GM18861 (cell line): ENCODE data around the gene QRICH1.

Experiments used
- ATAC-seq: cut with Tn5 transposase; IDR thresholded peaks from one replicate; pipeline ENCODE4 v1.9.1; 2021; ENCODE audit not compliant: unreplicated experiment

Gene QRICH1

DNA sequence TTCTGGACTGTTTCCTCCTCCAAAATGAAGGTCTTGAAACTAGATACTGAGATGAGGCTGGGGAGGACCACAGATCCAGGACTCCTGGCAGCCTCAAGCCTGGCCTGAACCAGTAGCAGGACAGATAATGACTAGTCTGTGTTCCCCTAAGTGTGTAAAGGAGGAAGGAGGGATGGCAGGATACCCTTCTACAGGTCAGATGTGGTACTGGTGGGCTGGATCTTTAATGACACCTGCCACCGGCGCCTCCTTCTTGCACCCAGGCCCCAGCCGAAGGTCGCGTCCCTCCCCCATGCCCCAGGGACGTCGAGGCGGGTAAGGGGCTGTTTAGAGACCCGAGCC is 26.2 kb upstream of the QRICH1 start:
- no peak for ATAC-seq

DNA sequence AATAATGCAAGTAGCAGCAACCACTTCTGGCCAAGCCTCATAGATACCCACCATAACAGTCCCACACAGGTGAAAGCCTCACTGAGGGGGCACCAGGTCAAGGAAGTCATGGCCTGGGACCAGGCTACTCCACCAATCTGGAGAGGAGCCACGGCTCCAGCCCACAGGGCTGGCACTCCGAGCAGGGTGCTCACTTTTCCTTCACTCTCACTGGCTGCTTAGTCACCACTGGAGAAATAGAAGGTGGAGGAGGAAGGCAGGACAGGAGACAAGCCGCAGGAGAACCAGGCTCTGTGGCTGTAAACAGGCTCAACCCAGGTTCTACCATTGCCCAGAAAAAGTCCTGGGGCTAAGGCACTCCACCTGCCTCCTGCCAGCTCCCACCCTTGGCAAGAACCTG is 25.6 kb upstream of the QRICH1 start:
- ATAC-seq, result no peak

DNA sequence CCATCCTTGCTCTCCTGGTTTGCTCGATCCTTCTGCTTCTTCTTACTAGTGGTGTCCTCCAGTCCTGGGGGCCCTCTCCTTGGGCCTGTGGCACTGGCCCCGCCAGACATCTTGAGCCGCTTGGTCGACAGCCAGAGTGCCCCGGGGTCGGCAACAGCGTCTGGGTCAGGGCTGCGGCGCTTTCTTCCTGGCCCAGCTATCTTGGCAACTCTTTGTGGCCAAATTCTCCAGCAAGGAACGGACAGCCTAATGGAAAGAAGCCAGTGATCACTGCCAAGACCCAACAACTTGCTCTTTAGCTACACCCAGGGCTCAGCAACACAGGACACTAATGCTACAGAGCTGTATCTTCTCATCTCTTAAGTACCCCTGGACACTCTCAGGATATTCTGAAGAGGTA is 25.2 kb upstream of the QRICH1 start:
- no peak for ATAC-seq

DNA sequence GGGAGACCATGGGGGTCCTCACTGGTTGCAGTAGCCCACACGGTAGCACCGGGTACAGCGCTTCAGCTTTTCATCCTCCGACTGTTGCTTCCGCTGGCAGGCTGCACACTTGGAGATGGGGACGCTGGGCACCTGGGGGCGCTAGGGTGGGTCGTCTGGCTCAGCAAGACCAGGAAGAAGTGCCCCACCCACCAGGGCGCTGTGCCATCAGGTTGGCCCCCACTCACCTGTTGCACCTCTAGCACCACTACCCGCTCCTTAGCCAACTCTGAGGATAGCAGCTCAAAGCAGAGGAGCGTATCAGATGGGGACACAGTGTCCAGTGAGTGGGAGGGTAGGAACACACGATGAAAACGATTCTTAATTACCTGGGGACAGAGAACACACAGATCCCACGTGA is 18.4 kb upstream of the QRICH1 start:
- ATAC-seq, result no peak

DNA sequence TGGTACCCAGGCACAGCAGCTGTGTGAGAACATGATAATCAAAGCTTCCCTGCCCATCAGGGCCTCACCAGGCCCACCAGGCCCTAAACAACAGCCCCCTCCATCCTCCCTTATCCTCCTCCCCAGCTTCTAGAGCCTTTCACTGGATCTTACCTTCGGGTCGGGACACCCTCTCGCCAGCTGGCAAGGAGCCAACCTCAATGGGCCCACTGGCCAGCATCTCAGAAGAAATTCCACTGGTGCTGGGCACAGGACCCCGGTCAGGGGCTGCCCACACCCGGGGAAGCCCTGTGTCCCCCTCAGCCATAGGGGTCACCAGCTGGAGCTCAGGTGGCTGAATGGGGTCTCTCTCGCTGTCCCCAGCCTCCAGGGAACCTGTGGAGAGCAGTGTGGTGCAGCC is 17.5 kb upstream of the QRICH1 start:
- no peak for ATAC-seq

DNA sequence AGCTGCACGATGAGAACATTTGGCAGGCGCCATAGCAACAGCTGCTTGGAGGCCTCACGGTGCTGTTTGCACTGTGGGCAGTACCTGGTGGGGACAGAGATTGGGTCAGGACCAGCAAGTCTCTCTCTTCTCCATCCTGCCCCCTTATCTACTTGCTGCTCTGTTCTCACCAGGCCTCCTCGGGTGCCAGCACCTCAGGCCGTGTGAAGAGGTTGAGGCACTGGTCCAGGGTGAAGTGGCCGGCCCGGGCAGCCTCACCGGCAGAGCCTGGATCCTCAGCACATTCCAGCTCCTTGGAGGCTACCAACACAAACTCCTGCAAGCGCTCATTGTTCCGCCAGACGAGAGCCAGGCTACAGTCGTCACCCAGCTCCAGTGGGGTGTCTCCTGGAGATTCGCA is 16.9 kb upstream of the QRICH1 start:
- no peak for ATAC-seq

DNA sequence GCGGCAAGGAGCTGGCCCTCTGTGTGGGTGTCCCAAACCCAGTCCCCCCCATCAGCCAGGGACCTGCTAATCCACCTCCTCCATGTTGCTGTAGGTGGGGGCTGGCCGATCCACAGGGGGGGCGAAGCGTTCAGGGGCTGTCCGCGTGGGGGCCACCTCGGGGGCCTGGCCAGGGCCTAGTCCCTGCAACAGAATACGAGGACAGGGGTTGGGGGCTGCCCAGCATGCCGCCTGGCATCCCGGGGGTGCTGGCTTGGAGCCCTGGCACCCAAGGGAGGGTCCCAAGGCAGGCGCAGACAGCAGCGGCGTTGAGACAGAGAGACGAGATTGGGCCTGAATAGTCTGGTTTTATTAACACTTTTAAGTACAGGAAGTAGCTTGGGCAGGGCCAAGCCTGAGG is 14.5 kb upstream of the QRICH1 start:
- no peak for ATAC-seq

DNA sequence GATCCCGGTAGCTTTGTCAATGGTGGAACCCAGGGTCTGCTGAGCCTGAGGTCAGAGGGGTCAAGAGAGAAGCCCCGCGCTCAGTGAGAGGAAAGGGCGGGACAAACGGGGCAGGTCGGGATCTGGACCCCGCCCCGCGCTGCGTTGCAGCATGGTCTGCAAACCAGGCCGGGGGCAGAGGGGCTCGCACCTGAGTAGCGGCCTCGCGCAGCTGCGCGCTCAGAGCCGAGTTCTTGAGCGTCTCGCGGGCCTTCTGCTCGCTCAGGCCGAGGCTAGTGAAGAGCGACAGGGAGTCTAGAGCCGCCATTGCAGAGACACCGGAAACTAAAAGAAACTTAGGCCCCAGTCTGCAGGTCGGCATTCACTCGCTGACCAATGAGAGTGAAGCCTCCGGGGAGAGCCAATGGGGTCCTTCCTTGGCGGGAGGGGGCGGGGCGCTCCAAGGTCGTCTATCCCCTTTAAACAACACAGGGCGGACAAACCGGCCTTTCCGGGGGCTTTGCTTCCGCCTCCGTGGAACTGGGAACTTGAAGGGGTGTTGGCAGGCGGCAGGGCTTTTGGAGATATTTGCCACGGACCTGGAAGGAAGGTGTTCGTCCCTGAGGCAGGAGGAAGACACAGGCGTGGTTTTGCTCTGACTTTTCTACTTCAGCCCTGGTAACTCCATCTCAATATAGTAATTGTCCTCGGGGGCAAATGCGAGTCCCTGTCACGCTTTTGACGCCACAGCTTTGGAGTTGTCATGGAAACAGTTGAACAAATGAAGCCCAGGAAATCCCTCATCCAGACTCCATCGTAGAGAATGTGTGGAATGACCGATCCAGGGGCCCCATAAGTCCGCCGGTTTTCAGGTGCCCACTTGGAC is 10.8 kb upstream of the QRICH1 start, which contains the start of gene QARS1:
Gene QARS1 (minus strand): TSS at position 331 of the 865 bp plus-strand sequence. CDS start 24 bp downstream, at position 307.
- peak; percentile 67 for ATAC-seq

DNA sequence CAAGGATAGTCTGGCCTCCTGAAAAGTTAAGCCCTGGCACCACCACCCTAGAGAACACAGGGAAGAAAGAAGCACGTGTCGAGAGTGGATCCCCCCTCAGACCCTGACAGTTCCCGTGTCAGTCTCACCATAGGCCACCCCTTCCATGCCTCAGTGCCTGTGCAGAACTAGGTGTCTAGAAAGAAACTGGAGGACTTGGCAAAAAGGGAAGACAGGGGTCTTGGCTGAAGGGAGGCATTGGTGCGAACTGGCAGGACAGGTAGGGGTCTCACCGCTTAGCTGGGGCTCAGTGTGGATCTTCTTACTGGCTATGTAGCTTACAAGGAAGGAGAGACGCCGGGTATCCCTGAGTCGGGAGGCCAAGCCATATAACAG is 10.2 kb upstream of the QRICH1 start:
- ATAC-seq, result no peak

DNA sequence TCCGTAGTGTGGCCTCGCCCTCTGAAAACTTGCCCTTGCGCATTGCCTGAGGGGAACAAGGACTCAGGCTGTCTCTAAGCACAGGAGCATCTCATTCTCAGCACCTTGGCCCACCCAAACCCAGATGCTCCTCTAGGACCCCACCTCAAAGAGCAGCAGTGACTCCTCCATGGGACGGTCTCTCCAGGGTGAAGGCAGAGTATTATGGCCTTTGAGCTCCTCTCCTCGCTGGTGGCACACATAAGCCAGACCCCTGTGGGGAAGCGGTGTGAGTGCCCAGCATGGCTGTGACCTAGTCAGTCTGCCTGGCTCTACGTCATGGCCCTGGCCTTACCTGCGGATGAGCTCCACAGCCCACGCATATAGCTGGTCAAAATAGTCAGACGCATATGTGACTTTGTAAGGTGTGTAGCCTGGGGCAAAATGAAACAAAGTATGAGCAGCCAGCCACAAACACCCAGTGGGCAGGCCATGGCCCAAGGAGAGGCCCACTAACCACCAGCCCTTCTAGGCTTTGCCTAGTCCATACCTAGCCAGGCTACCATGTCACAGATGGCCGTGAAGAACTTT is 6.3 kb upstream of the QRICH1 start:
- ATAC-seq, result no peak

DNA sequence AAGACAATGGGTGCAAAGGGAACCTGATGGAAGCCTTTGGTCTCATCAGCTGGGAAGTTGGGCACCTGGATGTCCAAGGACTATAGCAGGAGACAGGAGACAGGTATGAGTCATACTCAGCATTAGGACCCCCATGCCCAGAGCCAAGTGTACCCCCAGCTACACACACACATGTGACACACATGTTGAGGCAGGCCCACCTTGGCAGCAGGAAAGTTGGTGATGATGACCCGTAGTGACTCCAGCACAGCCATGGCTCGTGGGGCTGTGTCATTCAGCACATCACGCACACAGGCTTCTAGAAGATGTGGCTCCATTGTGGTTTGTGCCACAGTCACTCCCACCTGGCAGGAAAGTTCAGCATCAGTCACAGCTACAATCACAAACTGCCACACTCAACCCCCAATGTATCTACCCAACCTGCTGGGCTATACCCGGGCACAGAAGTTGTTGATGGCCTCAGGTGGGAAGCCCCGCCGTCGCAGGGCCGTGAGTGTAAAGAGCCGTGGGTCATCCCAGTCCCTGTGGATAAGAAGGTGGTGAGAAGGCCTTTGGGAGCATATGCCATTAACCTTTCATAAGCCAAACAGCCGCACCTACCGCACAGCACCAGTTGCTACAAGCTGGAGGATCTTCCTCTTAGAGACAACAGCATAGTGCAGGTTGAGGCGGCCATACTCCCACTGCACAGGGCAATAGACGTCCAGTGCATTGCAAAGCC is 5.2 kb upstream of the QRICH1 start:
- ATAC-seq, result no peak

DNA sequence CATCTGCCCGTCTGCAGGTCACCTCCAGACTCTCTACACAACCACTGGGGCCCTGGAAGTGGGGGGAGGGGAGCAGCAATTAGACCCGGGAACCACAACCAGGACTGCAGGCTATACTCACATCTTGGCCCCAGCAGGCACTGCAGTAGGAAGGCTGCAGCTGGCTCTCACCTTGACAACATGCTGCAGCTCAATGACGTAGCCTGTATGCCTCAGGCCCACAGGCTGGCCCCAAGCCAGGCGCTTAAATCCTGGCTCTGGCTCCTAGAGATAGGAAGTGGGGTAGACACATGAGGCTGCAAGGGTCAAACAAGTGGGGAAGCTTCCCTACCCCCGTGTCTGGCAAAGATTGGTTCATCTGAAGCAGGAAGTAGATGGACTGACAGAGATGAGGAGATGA is 4.6 kb upstream of the QRICH1 start:
- no peak for ATAC-seq

DNA sequence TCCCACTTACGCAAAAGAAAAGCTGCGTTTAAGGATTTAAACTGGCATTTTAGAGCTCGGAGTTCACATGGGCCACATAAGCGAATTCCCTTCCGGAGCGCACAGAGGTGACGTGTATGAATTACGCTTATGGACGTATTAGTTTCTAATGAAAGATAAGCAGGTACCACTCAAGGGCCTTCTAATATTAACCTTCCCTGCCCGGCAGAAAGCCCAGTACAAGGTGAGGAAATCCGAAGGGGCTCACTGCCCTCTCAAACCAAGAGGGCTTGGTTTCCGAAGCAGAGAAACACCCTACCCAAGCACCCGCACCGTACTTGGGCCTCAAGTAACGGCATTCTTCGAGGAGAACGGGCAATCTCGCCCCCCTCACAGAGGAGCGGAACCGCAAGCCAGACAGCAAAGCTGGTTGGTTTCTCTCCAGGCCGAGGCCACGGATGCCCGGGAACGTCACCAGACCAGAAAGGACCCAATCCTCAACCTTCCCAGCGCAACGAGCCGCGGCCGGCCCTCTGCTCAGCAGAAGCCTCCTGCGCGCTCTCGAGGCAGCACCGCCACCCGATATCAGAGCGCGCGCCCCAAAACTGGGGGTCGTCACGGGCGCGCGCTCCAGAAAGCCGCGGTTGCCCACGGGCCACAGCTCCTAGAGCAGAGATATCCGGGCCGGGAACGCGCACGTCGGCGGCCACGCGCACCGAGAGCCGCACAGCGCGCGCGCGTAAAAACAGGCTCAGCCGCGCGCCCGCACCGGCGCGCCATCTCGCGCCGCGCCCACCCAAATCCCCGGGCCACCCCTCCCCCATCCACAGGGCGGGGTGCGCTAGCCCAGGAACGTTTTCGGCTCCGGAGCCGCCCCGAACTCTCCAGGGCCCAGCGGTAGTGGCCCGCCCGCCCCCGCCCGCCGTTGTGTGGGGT is 676 bp downstream of the QRICH1 start:
- peak; percentile 37 for ATAC-seq

DNA sequence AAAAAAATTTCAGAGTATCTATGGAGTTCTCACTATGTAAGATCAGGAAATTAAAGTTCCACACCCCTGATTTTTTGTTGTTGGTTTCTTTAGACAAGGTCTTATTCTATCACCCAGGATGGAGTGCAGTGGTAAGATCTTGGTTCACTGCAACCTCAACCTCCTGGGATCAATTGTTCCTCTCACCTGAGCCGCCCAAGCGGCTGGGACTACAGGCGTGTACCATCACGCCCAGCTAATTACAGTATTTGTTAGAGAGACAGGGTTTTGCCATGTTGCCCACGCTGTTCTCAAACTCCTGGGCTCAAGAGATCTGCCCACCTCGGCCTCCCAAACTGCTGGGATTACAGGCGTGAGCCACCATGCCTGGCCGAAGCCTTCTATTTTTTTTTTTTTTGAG is 12.4 kb downstream of the QRICH1 start:
- ATAC-seq, result no peak

DNA sequence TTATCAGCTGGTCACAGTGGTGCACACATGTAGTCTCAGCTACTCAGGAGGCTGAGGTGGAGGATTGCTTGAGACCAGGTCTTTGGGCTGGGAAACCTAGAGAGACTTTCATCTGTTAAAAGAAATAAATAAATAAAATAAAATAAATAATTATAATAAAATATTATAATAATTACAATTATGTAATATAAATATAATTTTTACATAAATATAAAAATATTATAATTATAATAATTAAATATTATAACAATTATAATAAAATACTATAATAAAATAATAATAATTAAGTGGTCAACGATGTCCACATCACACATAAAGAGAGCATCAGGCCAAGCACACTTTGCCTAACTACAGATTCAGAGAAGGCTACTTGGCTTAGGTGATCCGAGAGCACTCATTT is 14.6 kb downstream of the QRICH1 start:
- ATAC-seq, result no peak

DNA sequence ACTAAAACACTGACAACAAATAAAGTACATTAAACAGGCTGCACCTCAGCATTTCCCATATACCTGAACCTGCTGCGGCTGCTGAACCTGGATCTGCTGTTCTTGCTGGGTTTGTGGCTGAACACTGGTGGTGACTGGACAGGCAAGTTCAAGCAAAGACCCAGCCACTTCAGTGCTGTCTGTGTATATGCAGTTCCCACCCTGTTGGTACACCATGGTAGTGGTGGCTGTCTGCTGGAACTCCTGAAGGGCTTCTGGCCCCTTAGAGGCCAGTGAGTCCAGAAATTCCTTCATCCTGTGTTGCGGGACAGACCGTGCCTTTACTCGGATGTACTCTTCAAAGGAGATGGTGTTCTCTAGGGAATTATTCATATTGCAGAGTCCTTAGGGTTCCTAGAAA is 17.2 kb downstream of the QRICH1 start:
- no peak for ATAC-seq

DNA sequence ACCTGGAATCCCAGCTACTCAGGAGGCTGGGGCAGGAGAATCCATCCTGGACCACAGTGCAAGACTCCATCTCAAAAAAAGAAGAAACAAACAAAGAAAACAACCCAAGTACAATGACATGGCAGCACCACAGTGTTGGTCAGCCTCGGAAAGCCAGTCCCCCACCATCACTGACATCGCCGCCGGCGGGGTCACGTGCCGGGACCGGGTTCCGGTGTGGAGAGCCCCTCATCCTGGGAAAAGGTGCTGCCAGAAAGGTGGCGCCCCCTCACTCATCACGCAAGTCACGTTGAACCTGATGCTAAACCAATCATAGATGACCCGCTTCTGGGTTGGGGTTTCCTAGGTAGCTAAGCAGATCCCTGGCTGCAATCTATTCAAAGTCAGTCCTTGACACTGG is 17.8 kb downstream of the QRICH1 start:
- ATAC-seq, result no peak

DNA sequence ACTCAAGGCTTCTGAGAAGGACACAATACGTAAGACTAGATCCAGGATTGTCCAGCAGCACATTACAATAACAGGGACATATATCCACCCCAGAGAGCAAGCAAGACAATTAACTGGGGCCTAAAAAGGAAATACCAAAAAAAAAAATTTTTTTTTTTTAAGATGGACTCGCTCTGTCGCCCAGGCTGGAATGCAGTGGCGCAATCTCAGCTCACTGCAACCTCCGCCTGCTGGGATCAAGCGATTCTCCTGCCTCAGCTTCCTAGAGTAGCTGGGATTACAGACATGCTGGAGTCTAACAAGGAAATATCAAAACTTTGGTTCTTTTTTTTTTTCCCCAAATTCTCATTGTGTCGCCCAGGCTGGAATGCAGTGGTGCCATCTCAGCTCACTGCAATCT is 35.9 kb downstream of the QRICH1 start:
- ATAC-seq, result no peak

DNA sequence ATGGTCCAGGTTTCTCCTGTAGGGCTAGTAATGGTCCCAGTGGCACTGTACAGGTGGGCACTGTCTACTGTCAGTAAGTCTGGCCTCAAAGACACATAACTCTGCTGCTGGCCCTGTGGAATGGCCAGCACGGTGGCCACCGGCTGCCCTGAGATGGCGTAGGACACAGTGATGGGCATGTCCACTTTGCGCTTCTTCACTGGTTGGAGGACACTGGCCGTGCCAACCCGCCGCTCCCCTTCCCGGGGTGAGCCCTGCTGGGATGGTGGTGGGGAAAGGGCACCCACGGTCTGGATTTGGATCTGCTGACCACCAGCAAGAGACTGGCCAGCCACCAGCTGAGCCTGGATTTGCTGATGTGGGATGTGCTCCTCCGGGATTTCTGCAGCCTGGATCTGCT is 36.6 kb downstream of the QRICH1 start:
- no peak for ATAC-seq

DNA sequence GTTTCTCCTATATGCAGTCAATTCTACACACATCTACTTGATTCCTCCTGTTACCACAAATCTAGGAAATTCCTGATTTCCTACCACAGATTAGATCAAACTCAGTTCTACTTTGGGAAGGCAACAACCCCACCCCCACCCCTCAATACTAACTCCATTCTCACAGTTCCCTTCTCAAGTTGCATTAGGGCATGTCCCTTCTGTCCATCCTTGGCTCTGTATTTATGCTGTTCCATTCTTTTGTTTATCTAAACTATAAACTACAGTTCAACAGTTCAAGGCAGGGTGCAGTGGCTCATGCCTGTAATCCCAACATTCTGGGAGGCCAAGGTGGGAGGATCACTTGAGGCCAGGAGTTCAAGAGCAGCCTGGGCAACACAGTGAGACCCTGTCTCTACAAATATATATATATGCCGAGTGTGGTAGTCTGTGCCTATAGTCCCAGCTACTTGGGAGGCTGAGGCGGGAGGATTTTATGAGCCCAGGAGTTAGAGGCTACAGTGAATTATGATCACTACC is 39.5 kb downstream of the QRICH1 start:
- no peak for ATAC-seq

DNA sequence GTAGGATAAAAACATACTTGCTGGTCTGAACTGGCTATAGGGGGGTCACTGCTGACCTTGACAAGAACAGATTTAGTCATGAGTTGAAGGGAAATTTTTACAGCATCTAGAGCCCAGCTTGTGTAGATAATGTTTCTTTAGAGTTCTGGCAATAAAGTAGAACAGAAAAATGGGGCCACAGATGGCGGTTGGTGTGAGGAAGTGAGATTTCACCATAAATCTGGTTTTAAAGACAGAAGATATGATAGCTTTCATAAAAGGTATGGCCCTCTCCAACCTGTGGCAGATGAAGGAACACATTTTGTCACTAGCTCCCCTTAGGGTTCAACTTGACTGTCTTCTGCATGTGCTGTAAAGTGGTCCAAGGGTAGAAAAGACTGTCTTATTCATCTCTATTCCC is 40.3 kb downstream of the QRICH1 start:
- no peak for ATAC-seq
